Spleen (tissue), 11 donors: ENCODE measurements around the gene DLG5. TPM values are rescaled to one million over a fixed set of nuclear protein-coding genes. Genes with fewer than 3 reads are reported as not detected.

ENCODE experiments used
- DNase-seq: peaks from one replicate; pipeline ENCODE4 v3.0.0-alpha.2; 2020
- H3K27ac ChIP-seq, 8 donors: fragments of 200-600 bp; sonication (generic) in 7 of 8; 1 replicate in 4 of 8; 2 replicates in 4 of 8; pipeline versions ENCODE4 v1.5.0 to v1.8.0; 2016 to 2021; ENCODE audit warnings: inconsistent platforms in 4 of 8, mild to moderate bottlenecking in 4 of 8, moderate library complexity in 1 of 8
- H3K27me3 ChIP-seq, 7 donors: fragments of 200-600 bp; sonication (generic) in 6 of 7; replicated peaks in 1 of 7; 1 replicate in 4 of 7; 2 replicates in 3 of 7; pipeline versions ENCODE4 v1.5.0 to v1.8.0; 2016 to 2021; ENCODE audit warnings: inconsistent platforms in 3 of 7, mild to moderate bottlenecking in 1 of 7
- H3K36me3 ChIP-seq, 6 donors: fragments of 200-600 bp; sonication (generic) in 5 of 6; 1 replicate in 4 of 6; 2 replicates in 2 of 6; pipeline versions ENCODE4 v1.5.0 to v1.8.0; 2016 to 2021; ENCODE audit warnings: inconsistent platforms in 2 of 6
- H3K4me1 ChIP-seq, 6 donors: fragments of 200-600 bp; sonication (generic) in 5 of 6; 1 replicate in 3 of 6; 2 replicates in 3 of 6; pipeline versions ENCODE4 v1.5.0 to v1.8.0; 2016 to 2021; ENCODE audit warnings: inconsistent platforms in 3 of 6
- H3K4me3 ChIP-seq, 8 donors: fragments of 200-600 bp; sonication (generic) in 7 of 8; 1 replicate in 4 of 8; 2 replicates in 4 of 8; pipeline versions ENCODE4 v1.5.0 to v1.8.0; 2016 to 2021; ENCODE audit warnings: inconsistent platforms in 4 of 8, mild to moderate bottlenecking in 4 of 8, moderate library complexity in 2 of 8
- H3K9me3 ChIP-seq, 8 donors: fragments of 200-600 bp; sonication (generic) in 7 of 8; 1 replicate in 4 of 8; 2 replicates in 4 of 8; pipeline versions ENCODE4 v1.5.0 to v1.8.0; 2016 to 2021; ENCODE audit warnings: inconsistent platforms in 4 of 8
- CTCF ChIP-seq, 11 experiments: fragments of 200-600 bp in 7 of 11; fragments of 450-650 bp in 4 of 11; sonication (generic) in 4 of 11; IDR thresholded peaks in 8 of 11; conservative IDR thresholded peaks in 3 of 11; 1 replicate in 7 of 11; 2 replicates in 4 of 11; pipeline versions ENCODE4 v1.4.0 to v1.8.0; 2016 to 2021; ENCODE audit warnings: antibody characterized with exemption in 11 of 11, inconsistent platforms in 4 of 11, mild to moderate bottlenecking in 1 of 11
- POLR2A ChIP-seq, 3 donors: fragments of 450-650 bp; IDR thresholded peaks; one replicate each; pipeline ENCODE4 v1.5.1; 2017; ENCODE audit warnings: antibody characterized with exemption in 3 of 3, mild to moderate bottlenecking in 1 of 3
- POLR2AphosphoS5 ChIP-seq, 3 donors: sonication (generic); formaldehyde crosslinking; IDR thresholded peaks; one replicate each; pipeline ENCODE4 v1.5.1; 2017; ENCODE audit warnings: antibody characterized with exemption in 3 of 3
- WGBS, 5 donors: extraction: QIAGEN DNeasy Blood & Tissue Kit in 3 of 5; methylation state at CpG; one replicate each; pipeline versions ENCODE4 v1.1.5 to v1.1.7; 2013 to 2018; 5-methylcytosine and 5-hydroxymethylcytosine counted together
- intact Hi-C: fragments of 100-400 bp; cut with DNase I; formaldehyde crosslinking; loops from one replicate; pipeline ENCODE4 v1.15.0; 2023; ENCODE audit warnings: low total_unique reads
- polyA plus RNA-seq, 3 donors: library from polyadenylated mRNA; stranded (reverse); fragments of 200-250 nt; gene quantifications; one replicate each; pipeline ENCODE4 v1.2.1, GENCODE V29; 2013
- total RNA-seq, 7 donors: library from RNA; depleted of rRNA in 3 of 7; stranded (reverse); fragments of >200 nt in 3 of 7; fragmentation: NEBNext Ultra II Directional in 4 of 7; extraction: Animal tissue kit (Norgen Biotek cat#: 25700) in 4 of 7; gene quantifications; one replicate each; pipeline versions ENCODE4 v1.1.0 to v1.2.1, GENCODE V29; 2016 to 2021
- donor health status: healthy with polysubstance abuse.
- donor health status: DM: no; HTN: no; CAD: no; lungs with moderate emphysema.
- donor health status: DM: no; HTN: no; CAD: no.
- donor health status: Bipolar disorder and iron deficiency.
- donor health status: healthy.
- donor health status: DM: no; HTN: no; CAD: no.
- donor health status: DM: yes; HTN: yes; CAD: no.

DLG5 gene
- total and polyA plus RNA-seq, 10 donors = 2.0 to 14.4 (median 8.8) TPM

GRCh38 chr10:77922566-77923179 is 3.9 kb downstream of the DLG5 start:
- Histone ChIP-seq H3K36me3 (no peaks in the 10 kb centered on the region), H3K27ac (no peak overlapping the region), H3K27me3 (peaks cover 0 to 56% (median 31%) of the 10 kb centered on the region in 7 donors), H3K4me3 (no peak overlapping the region), H3K9me3 (no peaks in the 10 kb centered on the region), H3K4me1 (peaks cover 8 to 27% (median 21%) of the 10 kb centered on the region in 6 donors)
- TF ChIP-seq POLR2A (IDR thresholded peaks at IDR 0.05) = no peak
- TF ChIP-seq POLR2AphosphoS5 (IDR thresholded peaks at IDR 0.05) = no peak
- TF ChIP-seq CTCF (IDR thresholded peaks at IDR 0.05 in 8 of 11, conservative IDR thresholded peaks at IDR 0.05 in 3 of 11) = no peak
- DNase-seq = no peak
- intact Hi-C loops = no loop called here
- 81 to 88% (median 86%) methylated on average over 7 to 8 of the region's 8 CpGs for WGBS, 5 donors

- H3K9me3 ChIP-seq = no peaks in the 10 kb centered on the region
- peaks cover 8 to 21% (median 16%) of the 10 kb centered on the region in 6 donors for H3K4me1 ChIP-seq
- H3K27ac ChIP-seq = no peak overlapping the region
- intact Hi-C loops = no loop called here
- H3K4me3 ChIP-seq = no peak overlapping the region
- 94 to 97% (median 96%) methylated on average over 5 of the region's 5 CpGs for WGBS, 5 donors
- no peak for TF ChIP-seq CTCF (IDR thresholded peaks at IDR 0.05 in 8 of 11, conservative IDR thresholded peaks at IDR 0.05 in 3 of 11)
- TF ChIP-seq POLR2AphosphoS5 (IDR thresholded peaks at IDR 0.05) = no peak
- no peak for TF ChIP-seq POLR2A (IDR thresholded peaks at IDR 0.05)
- H3K27me3 ChIP-seq = peaks cover 0 to 49% (median 26%) of the 10 kb centered on the region in 7 donors
- H3K36me3 ChIP-seq = no peaks in the 10 kb centered on the region
- DNase-seq = no peak
Observed at GRCh38 chr10:77922055-77922454, 4.5 kb downstream of the DLG5 start.

GRCh38 chr10:77921395-77921794 is 5.2 kb downstream of the DLG5 start:
- Histone ChIP-seq H3K4me1 (peaks cover 8 to 19% (median 13%) of the 10 kb centered on the region in 6 donors), H3K4me3 (no peak overlapping the region), H3K27me3 (peaks cover 0 to 43% (median 19%) of the 10 kb centered on the region in 7 donors), H3K36me3 (no peaks in the 10 kb centered on the region), H3K9me3 (no peaks in the 10 kb centered on the region), H3K27ac (no peak overlapping the region)
- no peak for TF ChIP-seq POLR2AphosphoS5 (IDR thresholded peaks at IDR 0.05)
- intact Hi-C loops = no loop called here
- DNase-seq = no peak
- WGBS, 5 donors = 78 to 94% (median 88%) methylated on average over 6 to 7 of the region's 7 CpGs

- Histone ChIP-seq H3K27ac (no peak overlapping the region), H3K4me3 (no peak overlapping the region), H3K36me3 (no peaks in the 10 kb centered on the region), H3K9me3 (no peaks in the 10 kb centered on the region), H3K27me3 (peaks cover 0 to 34% (median 10%) of the 10 kb centered on the region in 7 donors), H3K4me1 (peaks cover 2 to 11% (median 6%) of the 10 kb centered on the region in 6 donors)
- intact Hi-C loops = no loop called here
- TF ChIP-seq POLR2A (IDR thresholded peaks at IDR 0.05) (no peak), CTCF (IDR thresholded peaks at IDR 0.05 in 8 of 11, conservative IDR thresholded peaks at IDR 0.05 in 3 of 11) (no peak), POLR2AphosphoS5 (IDR thresholded peaks at IDR 0.05) (no peak)
- 68 to 84% (median 80%) methylated on average over 4 of the region's 4 CpGs for WGBS, 5 donors
- DNase-seq = no peak
Observed at GRCh38 chr10:77920495-77920894, 6.1 kb downstream of the DLG5 start.
